HG03521 (cell line): ENCODE measurements around the gene ARHGEF28.

Source experiments
- ATAC-seq: cut with Tn5 transposase; IDR thresholded peaks from one replicate; pipeline ENCODE4 v1.9.1; 2021; ENCODE audit warnings: mild to moderate bottlenecking, moderate library complexity; ENCODE audit not compliant: unreplicated experiment

ARHGEF28 gene

GRCh38 chr5:73895471-73895870, 269.5 kb downstream of the ARHGEF28 start:
- no peak for ATAC-seq

GRCh38 chr5:73896097-73896496, 270.1 kb downstream of the ARHGEF28 start:
- no peak for ATAC-seq

GRCh38 chr5:73896668-73897067, 270.7 kb downstream of the ARHGEF28 start:
- no peak for ATAC-seq

DNA sequence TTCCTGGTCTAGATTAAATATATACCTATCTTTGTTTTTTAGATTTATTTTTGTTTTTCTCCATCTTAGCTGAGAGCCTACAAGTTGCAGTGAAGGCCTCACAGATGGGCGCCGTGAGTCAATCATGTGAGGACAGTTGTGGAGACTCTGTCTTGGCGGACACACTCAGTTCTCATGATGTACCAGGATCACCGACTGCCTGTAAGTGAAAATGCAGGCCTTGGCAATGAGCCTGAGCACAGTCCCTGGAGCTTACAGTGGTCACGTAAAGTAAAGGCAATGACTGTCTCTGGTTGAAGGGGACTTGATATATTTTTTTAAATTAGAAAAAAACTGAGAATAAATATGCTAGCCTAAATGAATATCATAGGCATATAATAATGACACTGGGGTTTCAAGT, 271.9 kb downstream of the ARHGEF28 start:
- no peak for ATAC-seq

DNA sequence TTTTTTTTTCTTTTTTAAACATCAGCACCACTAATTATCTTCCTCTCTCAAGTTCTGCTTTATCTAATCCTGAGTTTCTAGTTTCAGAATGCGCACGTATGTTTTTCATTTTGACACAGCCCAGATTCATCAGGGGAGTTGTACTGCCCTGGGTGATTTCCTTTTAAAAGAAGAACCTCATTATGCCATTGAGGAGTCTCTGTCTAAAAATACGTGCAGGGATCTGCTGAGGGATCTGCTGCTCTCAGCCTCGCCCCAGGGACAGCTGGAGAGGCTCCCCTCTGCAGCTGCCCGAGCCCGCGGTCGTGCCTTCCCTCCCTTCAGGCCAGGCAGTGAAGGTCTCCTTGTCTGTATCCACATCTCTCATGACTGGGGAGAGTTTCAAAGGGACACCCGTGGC, 273.1 kb downstream of the ARHGEF28 start:
- no peak for ATAC-seq

- no peak for ATAC-seq
Observed at GRCh38 chr5:73899916-73900315, 273.9 kb downstream of the ARHGEF28 start.

DNA sequence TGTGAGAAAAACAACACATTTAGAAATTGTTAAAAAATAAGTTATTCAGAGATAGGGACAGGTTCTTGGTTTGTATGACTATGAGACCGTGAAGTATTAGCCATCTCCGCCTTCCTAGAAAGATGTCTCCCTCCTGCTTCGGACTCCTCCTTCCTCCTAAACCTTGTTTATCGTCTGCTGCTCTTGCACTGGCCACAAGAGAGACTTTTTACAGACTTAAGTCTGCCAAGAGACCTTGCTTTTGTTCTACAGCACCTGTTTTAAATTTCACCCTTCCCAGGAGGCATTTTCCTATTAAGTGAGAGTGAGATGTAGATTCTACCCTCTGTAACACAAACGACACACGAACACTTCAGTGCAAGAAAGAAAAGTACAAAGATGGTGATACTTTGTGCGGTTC, 274.6 kb downstream of the ARHGEF28 start:
- no peak for ATAC-seq

DNA sequence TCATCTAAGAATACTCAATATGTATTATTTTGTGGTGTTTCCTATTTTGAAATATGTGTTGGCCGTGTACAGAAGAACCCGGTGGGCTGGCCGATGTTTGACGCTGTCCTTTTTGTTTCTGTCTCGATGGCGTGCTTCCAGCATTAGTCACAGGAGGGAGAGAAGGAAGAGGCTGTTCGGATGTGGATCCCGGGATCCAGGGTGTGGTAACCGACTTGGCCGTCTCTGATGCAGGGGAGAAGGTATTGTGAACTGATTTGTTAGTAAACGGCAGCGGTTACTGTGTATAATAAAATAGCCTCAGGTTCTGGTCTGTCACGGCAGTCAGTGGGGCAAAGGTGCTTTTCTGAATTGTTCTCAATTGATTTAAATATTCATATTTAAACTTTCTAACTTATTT, 275.0 kb downstream of the ARHGEF28 start:
- no peak for ATAC-seq

GRCh38 chr5:73901455-73901854, 275.5 kb downstream of the ARHGEF28 start:
- ATAC-seq, result no peak

DNA sequence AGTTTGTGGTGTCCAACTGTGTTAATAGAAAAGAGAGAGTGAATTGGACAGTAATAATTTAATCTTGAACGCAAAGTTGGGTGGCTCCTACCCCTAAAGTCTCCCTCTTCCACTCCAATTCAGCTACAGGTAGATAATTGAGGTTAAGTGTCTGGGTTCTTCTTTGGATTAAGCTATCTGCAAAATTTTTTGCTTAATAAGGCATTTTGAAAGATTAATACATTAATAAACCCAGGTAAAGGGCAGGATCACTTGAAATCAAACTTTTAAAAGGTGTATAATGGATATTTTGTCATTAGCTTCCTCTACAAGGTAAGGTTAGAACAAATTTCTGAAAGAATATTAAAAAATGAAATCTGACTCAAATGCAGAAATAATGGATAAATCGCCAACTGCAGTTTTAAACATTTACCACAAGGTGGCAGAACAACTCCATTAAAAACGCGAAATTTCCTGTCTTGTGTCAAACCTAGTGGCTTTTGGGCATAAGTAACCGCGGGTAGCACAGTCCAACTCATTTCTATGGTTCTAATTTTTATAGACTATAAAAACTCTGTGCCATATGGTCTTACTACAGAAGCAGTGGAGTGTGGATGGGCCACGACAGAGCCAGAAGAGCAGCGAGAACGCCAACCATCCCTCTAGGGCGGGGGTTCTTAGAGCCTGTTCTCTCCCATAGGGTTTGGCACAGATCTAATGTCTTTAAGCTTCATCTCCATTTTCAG, 276.5 kb downstream of the ARHGEF28 start:
- ATAC-seq, result no peak

DNA sequence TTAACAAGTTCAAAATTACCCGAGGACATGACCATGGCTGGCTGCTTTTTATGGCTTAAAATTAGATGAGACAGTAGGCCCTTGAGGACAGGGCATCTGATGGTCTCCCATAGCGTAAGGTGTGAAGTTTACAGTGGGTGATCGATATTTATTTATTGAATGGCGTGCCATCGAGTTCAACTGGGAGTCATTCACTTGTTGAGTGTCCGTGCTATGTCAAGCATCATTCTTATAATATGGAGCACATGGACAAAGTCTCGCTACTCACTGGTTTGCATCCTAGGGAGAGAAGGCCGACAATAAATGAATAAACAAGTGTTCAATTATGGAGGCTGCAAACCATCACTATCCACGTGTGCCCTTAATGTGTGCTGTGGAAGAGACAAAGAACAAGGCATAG, 277.2 kb downstream of the ARHGEF28 start:
- no peak for ATAC-seq

DNA sequence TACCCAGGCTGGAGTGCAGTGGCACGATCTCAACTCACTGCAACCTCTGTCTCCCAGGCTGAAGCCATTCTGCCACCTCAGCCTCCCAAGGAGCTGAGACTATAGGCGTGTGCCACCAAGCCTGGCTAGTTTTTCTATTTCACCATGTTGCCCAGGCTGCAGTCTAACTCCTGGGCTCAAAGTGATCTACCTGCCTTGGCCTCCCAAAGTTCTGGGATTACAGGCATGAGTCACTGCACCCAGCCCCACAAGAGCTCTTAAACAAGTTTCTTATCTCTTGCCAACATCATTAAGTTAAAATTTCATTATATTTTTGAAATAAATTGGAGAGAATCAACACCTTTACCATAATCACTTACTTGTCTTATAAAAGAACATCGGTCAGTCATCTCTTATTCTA, 280.3 kb downstream of the ARHGEF28 start:
- no peak for ATAC-seq

DNA sequence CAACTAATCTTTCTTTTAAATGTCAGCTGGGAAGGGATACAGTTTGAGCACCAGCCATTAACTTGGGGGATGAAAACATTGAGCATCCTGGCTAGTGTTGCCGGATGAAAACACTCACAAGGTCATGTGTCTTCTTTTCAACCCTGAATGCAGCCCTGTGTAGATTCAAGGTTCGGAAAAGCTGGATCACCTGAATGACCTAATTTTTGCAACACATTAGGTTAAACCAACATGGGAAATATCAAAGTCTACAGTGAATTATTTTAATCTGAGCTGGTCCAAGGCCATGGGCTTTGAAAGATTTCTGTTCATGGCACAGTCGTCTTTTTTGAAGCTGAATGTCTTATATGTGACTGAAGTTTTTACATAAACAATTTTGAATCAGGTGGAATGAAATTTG, 281.2 kb downstream of the ARHGEF28 start:
- ATAC-seq, result no peak

DNA sequence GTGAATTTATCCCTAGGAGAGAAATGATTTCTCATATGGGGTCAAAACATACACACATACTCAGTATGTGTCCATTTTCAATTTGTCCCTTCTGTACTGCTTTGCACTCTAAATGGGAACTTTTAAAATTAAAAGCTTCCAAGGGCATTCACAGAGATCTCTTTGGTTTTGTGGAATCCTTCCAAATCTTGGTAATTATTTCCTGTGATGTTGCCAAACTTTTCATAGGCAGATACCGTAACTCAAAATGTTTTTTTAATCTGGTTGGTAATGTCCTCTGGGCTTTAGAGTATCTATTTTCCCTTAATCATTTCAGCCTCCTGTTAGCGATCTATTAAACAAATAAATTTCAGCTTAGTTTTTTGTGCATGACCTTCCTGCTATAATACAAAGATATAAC, 282.4 kb downstream of the ARHGEF28 start:
- no peak for ATAC-seq

DNA sequence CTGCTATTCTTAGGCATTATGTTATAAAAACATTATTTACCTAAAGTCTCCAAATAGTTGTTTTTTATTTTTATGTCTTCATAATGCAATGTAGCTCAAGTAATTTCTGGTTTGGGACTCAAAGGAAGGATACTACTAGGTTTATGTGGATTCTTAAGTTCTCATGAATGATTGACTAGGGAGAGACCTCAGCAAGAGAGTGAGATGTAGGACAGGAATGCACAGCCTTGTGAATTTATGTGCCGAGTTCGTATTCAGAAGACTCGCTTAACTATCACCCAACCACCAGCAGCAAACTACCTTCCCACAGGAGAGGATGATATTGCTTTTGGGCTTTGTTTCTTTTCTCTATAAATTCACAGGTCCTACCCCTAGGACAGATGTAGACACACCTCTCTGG, 282.9 kb downstream of the ARHGEF28 start:
- ATAC-seq, result no peak

GRCh38 chr5:73909474-73909873, 283.5 kb downstream of the ARHGEF28 start:
- ATAC-seq, result no peak

- ATAC-seq, result no peak
Observed at GRCh38 chr5:73911761-73912393, 285.9 kb downstream of the ARHGEF28 start.

GRCh38 chr5:73912821-73913271, 286.9 kb downstream of the ARHGEF28 start:
- ATAC-seq, result no peak

DNA sequence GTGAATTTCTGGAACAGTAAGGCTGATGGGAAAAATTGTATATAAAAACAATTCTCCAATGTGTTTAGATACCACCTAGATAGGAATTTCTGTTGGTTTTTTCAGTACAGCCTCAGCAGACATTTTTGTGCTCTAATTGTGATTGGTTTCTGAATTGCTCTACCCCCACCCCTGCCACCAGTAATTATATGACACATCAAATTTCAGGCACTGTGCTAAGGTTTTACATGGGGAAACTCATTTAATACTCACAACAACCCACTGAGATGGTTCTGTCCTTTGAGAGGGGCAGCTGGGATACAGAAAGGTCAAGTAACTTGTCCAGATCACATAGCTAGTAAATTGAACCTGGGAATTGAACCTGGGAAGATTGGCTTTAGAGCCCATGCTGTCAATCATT, 288.0 kb downstream of the ARHGEF28 start:
- ATAC-seq, result no peak

GRCh38 chr5:73915345-73915744, 289.3 kb downstream of the ARHGEF28 start:
- ATAC-seq, result no peak

DNA sequence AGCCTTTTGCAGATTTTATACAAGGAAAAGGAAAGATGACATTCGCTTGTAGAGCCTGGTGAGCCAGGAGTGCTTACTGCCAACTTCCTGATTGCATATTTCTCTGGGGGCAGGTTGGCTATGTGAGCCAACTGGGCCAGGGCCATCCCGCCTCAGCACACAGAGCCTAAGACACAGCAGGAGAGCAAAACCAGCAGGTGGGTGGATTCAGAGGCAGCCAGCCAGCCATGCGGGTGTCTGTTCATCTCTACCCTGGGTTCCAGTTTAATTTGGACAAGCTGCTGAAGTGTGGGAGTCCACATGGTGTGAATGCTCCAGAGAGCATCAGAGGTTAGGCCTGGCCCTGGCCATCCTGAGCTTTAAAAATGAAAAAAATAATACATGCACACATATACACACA, 291.4 kb downstream of the ARHGEF28 start:
- ATAC-seq, result no peak

GRCh38 chr5:73917891-73918290, 291.9 kb downstream of the ARHGEF28 start:
- no peak for ATAC-seq

- ATAC-seq, result no peak
Observed at GRCh38 chr5:73918791-73919221, 292.8 kb downstream of the ARHGEF28 start.
